ENCODE results near the gene DPP10.

DPP10 gene

DNA sequence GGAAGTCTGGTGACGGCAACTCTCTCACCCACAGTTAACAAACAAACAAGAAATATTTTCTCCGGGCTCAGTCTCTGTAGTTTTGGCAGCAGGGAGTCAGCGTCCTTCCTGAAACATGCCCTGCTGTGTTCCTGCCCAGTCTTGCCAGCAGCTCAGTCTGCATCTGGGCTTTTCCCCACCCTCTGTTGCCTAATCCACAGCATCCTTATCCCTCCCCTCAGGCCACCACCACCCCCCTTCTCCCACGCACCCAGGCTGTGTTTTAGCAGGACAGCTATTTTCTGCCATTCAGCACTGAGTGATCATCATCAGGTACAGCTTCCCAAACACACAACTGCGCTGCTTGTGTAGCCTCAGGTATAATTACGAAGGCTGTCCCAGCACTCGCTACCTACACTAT lies 168.2 kb downstream of the DPP10 start:
- no peak for DNase-seq

DNA sequence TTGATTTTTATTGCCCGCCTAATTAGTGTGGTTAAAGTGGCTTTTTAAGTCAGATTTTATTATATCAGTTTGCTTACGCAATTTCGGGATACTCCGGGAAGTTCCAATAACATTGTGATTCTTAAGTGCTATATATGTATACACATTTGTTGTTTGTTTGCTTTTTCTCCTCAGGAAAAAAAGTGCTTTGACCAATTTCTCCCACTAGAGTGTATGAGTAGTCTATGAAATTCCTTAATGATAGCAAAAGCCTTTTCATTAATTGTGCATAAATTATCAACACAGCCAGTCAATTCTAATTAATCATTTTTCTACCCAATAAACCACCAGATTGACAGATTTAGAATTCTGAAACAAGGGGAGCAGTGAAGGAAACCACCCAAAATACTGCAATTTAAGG lies 172.2 kb downstream of the DPP10 start:
- DNase-seq = no peak

DNA sequence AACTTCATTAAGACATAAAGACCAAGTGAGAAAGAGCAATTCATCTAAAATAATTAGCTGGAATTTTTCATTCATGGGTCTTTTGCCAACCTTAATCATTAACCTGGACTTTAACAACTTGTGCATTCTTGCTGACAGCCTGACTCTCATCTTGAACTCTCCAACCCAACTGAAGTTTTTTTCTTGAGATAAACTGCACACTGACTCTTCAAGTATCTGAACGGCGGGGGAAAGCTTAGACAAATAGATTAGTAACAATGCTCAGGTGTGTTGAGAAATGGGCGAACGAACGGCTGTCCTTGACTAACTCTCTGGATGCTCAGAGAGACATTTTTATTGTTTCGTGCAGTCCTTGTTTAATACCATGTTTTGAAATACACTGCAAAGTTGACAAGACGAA lies 186.0 kb downstream of the DPP10 start:
- no peak for DNase-seq

DNA sequence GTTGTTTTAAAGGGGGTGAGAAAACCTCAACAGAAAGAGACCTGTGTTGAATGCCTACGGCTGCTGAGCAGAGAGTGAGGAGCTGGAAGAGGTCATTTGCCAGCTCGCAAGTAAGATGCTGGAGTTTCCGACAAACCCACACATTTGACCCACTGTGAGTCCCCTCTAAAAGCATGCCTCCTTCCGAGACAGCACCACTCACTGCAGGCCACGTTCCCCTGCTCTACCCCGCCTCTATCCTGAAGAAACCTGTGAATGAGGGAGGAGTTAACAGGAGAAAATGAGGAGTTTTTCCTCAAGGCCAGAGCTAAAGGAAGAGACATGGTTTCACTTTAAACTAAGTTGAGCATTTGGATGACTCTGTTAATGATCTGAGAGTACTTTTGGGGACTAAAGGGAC lies 188.7 kb downstream of the DPP10 start:
- no peak for DNase-seq

DNA sequence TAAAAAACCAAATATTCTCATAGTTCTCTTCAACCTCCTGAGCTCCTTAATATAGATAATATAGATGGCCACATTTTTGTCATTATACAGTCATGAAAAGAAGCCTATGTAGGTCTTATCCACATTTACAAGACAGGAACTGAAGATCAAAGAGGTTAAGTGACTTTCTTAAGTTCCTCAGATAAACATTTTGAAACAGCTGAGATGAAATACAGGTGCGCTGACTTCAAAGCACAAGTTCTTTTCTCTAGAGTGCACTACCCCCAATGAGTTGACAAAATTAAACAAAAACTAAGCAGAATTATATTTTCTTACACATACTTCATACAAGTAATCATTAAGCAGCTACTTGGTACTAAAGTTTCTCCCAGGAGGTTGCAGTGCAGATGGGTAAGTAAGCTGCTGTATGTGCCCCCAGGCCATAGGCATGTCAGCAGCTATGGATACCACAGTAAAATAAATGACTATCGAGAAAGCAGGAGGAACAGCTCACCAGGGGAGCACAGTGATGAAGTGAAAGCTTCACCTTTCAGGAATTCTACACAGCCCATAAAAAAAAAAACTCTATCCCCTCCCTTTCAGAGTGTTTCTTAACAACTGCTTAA lies 199.8 kb downstream of the DPP10 start:
- DNase-seq = no peak

DNA sequence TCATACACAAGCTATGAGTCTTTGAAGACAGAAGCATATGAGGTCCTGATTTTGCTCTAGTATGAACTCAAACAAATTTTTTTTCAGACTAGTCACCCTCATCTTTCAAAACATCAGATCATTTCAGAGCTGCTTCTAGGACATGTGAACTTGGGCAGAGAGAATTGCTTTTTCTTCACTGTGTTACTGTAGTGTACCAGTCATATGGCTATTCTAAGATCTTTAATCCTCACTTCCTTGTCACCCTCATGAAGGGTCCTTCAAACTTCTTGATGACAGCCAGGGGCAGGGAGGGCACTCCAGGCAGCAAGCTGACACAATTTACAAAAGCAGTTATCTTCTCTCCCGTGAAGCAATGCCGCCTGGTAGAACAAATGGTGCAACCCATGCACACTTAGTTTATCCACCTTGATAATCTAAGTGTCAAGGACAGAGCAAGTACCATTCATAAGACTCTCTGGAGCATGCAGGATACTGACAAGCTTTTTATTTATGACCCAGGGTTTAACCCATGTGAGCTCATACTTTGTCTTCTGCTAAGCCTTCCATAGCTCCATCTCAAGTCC lies 200.6 kb downstream of the DPP10 start:
- no peak for DNase-seq

DNA sequence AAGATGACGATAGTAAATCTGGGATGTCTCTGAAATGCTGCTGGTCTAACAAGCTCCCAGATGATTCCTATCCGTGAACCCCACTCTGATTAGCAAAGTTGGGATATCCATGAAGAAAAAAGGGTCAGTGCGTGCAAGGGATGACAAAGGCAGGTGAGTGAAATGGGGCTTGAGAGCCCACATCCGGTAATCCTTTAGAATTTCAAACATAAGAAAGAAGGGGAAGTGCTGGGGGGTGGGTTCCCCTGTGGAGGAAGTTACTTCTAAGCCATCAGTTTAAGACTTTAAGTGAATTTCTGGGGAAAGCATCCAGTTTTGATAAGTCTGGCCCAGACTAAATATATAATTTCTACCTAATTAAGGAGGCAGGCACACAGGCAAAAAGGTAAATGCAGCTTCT lies 209.5 kb downstream of the DPP10 start:
- DNase-seq = no peak

DNA sequence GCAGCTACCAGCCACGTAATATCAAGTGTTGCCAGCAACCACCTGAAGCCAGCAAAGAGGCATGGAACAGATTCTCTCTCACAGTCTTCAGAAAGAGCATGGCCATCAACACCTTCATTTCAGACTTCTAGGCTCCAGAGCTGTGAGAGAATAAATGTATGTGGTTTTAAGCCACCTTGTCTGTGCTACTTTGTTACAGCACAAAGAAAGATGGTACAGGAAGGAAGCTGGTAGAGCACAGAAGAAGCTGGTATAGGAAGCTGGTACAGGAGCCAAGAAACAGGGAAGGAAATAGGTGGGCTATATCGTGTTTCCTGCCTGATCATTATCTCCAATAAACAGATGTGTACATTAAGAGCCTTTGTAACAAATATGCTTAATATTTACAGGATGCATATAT lies 217.4 kb downstream of the DPP10 start:
- DNase-seq = no peak

DNA sequence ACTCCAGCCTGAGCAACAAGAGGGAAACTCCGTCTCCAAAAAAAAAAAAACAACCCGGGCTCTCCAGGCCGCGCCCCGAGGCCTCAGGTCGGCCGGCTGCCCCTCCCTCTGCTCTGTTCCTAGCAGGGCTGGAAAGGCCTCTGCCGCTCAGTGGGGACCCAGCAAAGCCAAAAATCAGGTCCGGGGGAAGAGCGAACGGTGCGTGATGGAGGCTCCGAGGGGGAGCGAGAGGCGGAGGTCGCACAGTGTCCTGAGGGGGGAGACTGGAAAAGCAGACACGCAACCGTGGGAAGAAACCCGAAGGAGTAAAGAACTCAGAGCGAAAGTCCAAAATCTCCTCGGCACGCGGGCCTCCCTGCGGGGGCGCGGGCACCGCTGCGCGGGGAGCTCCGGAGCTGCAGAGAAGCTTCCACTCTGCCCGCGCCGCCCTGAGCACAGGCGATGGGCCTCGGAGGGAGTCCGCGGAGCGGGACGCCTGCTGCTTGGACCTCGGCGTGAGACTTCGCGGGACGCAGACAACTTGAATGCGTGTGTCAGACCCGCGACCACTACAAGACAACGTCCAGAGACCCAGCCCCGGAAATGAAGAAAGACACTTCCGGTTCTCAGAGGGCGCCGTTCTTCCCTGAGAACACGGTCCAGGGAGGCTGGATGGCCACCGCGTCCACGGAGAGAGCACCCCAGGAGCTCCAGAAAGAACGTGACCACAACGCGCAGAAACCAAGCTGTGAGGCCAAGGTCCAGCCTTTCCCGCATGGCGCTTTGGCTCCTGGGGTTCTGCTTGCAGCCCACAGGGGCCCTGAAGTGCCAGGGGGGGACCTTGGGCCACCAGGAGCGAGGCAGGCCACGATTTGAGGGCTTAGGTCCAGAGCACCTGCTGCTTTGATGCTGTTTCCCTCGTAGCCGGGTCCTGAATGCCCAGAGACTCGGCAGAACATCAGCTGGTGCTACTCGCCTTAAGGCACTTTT lies 219.8 kb downstream of the DPP10 start:
- no peak for DNase-seq

DNA sequence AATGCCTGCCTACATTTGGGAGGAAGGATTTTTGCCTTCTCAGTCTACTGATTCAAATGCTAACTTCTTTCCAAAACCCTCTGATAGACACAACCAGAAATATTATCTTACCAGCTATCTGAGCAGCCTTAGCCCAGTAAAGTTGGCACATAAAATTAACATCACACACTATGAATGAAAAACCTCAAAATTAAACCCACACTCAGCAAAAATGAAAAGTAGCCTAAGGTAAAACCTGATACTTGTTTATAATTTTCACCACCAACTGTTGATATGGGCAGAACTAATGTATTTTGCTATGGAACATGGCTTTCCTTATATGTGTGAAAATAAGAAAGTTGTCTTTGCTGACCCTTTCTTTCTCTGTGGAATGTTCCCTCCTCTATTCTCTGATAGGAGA lies 226.0 kb downstream of the DPP10 start:
- DNase-seq = no peak

DNA sequence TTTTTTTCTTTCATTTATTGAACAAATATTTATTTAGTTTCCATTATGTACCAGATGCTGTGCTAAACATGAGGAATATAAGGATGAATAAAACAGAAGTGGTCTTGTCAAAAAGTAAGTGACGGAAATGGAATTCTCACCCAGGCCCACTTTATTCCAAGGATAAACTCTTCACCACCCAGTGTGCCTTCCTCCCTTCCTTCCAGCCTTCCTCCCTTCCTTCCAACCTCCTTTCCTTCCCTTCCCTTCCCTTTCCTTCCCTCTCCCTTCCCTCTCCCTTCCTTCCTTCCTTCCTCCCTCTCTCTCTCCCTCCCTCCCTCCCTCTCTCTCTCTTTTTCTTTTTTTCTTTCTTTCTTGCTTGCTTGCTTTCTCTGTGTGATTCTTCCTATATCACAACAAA lies 240.8 kb downstream of the DPP10 start:
- no peak for DNase-seq

DNA sequence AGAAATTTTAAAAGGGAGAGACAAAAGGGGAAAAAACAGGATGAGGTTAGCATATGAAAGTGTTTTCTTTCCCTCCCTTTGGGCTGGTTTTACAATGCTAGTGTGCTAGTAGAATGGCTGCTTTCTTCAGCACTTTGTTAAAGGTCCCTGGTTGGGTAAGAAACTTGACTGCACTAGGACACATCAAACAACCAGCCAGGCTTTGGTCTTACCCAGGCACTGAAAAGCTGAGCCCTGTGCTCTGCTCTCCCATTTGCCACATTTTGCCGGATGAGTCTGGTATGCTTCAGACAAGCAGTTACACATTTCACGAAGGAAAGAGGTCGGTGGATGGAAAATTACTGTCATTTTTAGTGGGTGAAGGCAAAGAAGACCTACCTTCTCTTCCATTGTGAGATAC lies 242.0 kb downstream of the DPP10 start:
- no peak for DNase-seq

DNA sequence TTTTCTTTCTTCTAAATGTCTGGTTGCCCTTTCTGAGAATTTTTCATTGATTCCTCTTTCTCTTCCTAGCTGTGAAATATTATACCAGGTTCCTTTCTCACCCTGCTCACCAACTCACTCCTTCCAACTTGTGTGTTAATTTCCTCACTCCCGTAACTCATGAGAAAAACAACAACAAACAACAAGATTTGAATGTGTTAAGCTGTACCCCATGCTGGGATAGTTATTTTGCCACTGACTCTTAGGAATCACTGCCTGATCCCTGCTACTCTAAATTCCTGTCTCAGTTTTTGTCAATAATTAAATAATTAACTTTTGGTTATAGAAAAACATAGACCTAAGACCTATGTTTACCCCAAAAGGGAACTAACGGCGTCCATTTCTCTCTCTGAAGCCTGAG lies 242.7 kb downstream of the DPP10 start:
- DNase-seq = no peak

DNA sequence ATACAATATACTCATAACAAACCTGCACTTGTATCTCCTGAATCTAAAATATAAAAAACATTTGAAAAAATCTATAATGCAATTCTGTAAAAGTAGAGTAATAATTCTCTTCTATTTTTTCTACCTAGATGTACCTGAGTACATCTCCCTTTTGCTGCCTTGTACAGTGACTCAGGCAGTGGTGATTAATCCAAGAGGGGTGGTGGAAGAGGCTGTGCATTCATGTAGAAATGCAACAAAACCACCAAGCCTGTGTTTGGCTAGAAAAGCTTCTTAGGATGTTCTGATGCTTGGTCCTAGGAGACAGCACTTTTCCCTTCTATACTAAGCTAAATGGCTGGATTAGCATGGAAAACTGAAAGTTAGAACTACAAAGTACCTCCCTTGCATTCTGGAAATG lies 245.8 kb downstream of the DPP10 start:
- DNase-seq = no peak

DNA sequence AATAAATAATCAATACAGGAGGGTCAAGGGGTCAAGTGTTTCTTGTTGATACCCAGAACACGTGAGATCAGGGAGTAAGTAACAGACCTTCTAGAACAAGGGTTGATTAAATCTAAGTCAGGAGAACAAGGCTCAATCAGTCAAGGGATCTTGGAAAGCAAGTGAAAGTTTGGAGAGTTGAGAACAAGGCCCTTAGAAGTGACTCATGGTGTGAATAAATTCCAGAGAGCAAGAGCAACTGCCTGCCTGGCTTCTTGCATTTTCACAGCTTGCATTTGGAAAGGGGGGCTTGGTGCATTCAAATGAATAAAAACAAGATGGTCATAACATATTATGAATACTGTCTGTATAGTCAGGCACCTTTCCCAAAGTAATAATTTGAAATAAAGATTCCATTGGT lies 256.1 kb downstream of the DPP10 start:
- no peak for DNase-seq

DNA sequence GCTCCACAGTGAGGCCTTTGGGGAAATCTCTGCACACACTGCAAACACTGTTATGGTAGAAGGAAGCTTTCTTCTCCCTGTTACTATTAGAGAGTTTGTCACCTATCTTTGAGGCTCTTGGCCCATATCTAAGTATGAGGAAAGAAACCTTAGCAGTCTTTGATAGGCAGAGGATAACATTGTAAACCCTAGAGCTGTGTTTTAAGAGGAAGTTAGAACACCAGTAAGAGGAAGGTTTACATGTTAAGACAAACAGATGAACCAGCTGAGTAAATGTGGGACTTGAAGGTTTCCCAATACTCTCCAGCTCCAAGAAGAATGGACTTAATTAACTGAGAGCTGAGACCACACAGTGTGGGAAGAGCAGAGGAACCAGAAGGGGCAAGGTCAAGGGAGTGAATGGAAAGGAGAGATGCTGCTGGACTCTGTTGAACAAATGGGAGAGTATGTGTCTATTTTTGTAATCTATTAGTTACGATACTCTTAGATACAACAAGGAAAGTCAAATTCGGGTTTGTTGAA lies 257.0 kb downstream of the DPP10 start:
- DNase-seq = no peak

DNA sequence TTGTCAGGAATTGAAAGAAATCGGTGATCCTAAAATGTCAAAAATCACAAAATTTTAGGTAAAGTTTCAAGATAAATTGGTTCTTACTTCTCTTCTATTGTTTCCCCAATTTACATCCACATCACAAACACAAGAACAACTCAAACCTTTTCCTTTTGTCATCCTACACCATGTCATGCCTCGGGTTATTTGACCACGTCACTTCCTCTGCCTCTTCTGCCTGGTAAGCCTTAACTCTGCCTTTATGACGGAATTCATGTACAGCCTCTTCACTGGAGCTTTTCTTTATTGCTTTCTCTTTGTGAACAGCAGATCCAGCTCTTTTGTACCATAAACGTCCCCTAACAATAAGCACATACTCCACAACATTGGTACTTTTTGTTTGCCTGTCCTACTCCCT lies 258.0 kb downstream of the DPP10 start:
- no peak for DNase-seq

DNA sequence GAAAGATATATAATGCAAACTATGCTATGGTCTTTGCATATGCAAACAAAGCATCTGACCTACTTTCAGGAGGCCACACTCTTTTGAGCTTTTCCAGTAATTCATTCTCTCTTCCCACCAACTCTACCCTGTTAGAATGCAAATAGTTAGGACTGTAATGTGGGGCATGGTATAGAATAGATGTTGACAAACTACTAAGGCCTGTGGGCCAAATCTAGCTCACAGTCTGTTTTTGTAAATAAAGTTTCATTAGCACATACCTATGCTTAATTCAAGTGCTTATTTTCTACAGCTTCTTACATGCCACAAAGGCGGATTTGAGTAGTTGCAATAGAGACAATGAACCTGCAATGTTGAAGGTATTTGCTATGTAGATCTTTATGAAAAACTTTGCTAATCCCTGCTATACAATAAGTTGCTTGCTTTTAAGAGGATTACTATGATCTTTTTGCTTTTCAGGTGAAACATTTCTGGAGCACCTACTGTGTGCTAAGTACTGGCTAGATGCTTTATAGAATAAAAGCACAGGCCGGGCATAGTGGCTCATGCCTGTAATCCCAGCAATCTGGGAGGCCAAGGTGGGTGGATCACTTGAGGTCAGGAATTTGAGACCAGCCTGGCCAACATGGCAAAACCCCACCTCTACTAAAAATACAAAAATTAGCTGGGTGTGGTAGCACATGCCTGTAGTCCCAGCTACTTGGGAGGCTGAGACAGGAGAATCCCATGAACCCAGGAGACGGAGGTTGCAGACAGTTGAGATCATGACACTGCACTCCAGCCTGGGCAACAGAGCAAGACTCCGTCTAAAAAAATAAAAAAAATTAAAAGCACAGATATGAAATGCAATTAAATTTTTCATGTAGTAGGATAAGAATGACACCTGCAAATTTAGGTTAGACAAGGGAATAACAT lies 267.8 kb downstream of the DPP10 start:
- DNase-seq = no peak

DNA sequence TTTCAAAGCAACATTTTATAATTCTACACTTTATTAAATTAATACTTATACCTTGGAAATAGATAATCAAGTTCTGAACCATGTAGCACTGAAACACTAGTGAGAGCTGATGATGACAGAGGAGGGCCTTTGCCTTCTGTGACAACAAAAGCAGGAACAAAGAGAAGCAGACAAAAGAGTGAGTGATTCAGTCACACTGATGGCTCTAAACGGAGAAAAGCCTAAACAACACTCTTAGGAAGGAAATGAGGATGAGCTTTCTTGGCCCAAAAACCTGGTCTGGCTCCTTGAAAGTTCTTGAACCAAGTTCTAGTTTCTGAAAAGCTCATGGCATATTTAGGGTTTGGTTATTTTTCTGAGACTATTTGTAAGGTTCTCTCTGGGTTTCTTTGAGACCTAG lies 271.9 kb downstream of the DPP10 start:
- no peak for DNase-seq

DNA sequence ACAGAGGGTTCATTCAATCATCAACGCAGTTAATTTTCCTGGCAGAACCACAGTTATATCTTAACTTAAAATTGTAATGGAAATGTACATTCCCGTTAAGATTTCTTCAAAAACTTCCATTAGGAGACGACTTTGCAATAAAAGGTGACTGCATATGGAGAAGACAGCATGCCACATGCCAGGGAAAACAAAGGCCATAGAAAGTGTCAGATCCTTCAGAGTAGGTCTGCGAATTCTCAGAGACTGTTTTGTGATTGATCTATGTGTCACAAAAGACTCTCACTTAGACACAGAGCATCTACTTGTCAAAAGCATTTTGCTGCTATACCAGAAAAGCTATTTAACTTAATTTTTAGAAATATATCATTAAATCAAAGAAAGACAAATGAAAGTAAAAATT lies 274.6 kb downstream of the DPP10 start:
- no peak for DNase-seq

DNA sequence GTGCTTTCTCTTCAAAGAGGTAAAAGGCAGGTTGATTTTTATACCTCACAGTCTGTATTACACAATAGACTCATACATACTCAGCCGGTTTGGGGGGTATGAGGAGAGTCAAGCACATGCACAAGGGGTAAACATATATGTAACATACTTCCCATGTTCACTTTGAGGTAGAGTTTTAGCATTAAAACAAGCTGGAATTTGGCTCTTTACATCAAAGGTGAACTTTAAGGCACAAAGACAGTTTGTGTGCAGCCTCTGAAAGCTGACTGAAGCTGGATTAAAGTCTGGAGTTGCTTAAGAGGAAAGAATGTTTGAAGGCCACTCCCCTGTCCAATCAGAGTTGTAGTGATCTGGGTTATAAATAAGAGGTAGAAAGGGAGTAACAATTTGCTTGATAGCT lies 282.0 kb downstream of the DPP10 start:
- DNase-seq = no peak

DNA sequence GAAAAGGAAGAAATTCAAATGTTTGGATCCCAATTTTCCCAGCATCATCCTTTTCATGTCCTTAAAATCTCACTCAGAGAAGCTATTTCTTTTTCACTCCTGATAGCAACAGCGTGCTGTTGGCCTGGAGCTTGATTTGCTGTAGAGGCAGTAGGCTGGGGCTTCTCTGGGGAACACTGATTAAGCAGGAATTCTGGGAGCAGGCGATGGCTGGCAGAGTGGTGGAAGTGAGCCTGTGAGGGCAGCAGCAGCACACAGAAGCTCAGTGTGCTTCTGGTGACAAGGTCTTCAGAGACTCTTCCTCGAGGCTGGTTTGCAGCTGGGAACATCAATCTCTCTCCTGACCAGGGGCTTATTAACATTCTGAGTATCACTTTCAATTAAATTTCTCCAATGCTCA lies 284.6 kb downstream of the DPP10 start:
- DNase-seq = no peak

DNA sequence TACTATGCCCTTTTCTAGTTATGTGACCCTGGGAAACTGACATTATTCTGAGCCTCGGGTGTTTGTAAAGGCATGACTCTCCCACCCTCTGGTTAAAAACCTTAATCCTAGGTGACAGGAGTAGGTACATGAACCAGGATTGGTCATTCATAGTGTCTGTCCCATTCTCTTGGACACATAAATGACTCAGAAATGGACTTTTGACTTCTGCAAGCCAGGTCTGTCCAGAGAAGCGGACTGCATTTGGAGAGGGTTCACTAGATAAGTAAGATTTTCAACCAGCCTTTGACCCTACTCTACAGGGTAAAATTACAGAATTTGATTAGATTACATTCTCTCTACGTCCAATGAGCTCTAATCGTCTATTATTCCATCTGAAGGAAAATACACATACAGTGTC lies 285.9 kb downstream of the DPP10 start:
- DNase-seq = no peak

All from T1000 (cell line).